Islet of Langerhans (tissue), 1 donor: ENCODE results near the gene LSP1.
"Not testable (repeated sequence)": the region's sequence is repeated elsewhere in the genome, so short reads cannot be mapped to it uniquely, and the experiment has no call there.

Source experiments
- FAIRE-seq: peaks from one replicate; lab custom pipeline; 2011; peaks lifted over from hg19 to GRCh38; lab: Jason Lieb, UNC

The LSP1 gene

GRCh38 chr11:1852877-1853276 is at the start of gene LSP1:
LSP1 (plus strand) TSS chr11:1853084; CDS start chr11:1853145, 61 bp downstream.
- FAIRE-seq, result no peak

DNA sequence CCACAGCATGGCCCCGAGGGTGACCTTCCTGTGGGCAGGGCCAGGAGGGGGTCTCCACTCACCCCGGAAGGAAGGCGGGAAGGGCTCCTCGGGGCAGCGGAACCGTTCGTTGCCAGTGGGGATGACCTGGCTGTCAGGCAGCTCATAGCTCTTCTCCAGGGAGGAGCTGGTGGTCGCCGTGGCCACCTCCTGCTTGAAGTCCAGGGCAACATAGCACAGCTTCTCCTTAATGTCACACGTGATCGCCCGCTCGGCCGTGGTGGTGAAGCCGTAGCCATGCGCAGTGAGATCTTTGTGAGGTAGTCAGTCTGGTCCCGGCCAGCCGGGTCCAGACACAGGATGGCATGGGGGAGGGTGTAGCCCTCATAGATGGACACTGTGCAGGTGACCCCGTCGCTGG is 49.6 kb upstream of the LSP1 start:
- no peak for FAIRE-seq

- FAIRE-seq, result not testable (repeated sequence)
These were observed 48.9 kb upstream of the LSP1 start for GRCh38 chr11:1803835-1804519.

- FAIRE-seq, result no peak
These were observed 47.4 kb upstream of the LSP1 start for GRCh38 chr11:1805525-1805924.

GRCh38 chr11:1807264-1807995 is 45.5 kb upstream of the LSP1 start:
- no peak for FAIRE-seq

GRCh38 chr11:1810761-1811160 is 42.1 kb upstream of the LSP1 start:
- no peak for FAIRE-seq

DNA sequence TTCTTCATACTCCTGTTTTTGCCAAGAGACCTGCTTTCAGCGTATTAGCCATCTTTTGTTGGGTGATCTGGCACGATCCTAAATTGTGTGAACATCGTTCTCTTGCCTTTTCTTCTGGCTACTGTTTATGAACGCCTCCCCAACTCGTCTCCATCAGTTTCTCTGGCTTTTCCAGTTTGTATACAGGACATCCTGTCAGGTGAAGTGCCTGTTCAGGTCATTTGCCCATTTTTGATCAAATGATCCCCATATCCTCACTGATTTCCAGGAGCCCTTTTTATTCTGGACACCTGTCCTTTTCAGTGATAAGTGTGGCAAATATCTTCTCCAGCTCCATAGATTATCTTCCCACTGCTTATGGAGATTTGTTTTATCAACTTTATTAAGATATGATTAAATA is 40.6 kb upstream of the LSP1 start:
- FAIRE-seq, result no peak

GRCh38 chr11:1812801-1813200 is 40.1 kb upstream of the LSP1 start:
- FAIRE-seq, result no peak

DNA sequence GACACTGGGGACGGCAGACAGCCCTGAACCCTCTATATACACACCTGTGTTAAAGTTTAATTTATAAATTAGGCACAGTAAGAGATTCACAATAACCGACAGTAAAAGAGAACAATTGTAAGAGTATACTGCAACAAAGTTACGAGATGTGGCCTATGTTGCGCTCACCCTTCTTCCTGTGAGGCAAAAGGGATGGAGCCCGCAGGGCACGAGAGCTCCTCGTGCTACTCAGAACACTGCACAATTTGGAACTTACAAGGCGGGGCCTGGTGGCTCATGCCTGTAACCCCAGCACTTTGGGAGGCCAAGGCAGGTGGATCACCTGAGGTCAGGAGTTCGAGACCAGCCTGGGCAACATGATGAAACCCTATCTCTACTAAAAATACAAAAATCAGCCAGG is 39.5 kb upstream of the LSP1 start:
- not testable (repeated sequence) for FAIRE-seq

DNA sequence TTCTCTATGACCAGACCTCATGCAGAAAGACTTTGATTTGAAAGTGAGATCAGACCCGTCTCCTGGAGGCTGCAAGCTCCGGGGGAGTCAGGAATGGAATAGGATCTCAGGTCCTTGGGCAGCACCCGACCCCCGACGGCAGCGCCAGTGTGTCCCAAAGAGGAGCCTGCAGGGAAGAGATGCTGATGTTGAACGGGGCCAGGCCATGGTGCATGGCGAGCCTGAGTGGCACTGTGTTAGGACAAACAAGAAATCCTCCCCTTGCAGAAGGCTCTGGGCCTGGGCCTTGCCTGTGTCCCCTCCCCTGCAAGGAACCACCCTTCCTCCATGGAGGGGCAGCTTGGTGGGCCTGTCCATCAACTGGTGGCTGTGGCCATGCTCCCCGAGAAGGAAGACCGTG is 38.2 kb upstream of the LSP1 start:
- no peak for FAIRE-seq

DNA sequence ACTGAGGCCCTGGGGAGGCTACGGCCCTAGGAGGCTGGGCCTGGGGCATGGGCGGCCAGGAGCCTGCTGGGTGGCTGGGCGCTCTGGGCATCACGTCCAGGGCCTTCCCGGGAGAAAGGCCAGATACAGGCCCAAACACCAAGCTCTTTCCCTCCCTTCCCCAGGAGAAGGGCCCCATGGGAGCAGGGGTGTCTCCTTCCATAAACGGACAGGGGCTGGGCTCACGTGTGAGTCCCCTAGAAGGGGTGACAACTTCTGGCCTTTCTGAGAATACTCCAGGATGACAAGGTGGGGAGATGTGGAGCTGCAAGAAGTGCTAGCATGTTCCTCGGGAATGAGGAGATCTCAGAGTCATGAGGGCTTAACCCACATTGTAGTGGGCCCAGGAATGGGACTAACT is 37.6 kb upstream of the LSP1 start:
- FAIRE-seq, result no peak

DNA sequence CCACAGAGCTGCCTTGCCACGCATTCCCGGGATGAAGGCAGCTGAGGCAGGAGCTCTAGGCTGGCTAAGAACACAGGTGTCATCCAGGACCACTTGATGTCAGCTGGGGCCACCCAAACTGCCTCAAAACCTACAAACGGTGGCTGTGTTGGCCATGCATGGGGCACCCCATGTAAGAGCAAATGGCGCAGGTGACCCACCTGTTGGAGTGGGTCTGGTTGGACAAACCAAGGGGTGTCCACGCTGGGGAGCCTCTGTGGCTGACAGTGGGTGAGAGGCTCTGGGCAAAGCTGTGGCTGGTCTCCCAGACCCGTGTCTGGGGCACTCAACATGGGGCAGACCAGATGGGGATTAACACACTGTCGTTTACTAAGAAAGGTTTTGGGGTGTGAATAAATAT is 37.1 kb upstream of the LSP1 start:
- FAIRE-seq, result no peak

GRCh38 chr11:1817000-1817399 is 35.9 kb upstream of the LSP1 start:
- no peak for FAIRE-seq

DNA sequence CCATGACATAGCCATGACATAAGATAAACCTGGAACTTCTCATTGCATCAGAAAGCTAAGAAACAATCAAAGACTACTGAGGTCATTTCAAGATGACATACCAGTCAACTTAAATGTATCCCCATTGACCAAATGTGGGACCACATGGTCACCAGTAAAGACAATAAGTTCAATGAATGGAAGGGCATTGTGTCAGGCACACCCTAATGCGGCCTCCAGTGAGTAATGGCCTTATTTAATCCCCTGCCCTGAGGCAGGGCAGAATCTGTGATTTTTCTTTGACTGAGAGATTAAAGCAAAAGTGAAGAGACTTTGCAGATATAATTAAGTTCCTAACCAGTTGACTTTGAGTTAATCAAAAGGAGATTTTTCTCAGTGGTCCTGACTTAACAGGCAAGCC is 35.4 kb upstream of the LSP1 start:
- FAIRE-seq, result no peak

- FAIRE-seq, result no peak
These were observed 33.8 kb upstream of the LSP1 start for GRCh38 chr11:1819074-1819473.

GRCh38 chr11:1820463-1821325 is 32.2 kb upstream of the LSP1 start:
- FAIRE-seq, result no peak

- no peak for FAIRE-seq
These were observed 31.3 kb upstream of the LSP1 start for GRCh38 chr11:1821562-1821961.

- no peak for FAIRE-seq
These were observed 30.1 kb upstream of the LSP1 start for GRCh38 chr11:1822648-1823375.

GRCh38 chr11:1823376-1824220 is 29.3 kb upstream of the LSP1 start:
- no peak for FAIRE-seq

- FAIRE-seq, result no peak
These were observed 28.5 kb upstream of the LSP1 start for GRCh38 chr11:1824221-1825038.
